RWPE2 (cell line): ENCODE measurements around the gene UBASH3B.
"Not testable (repeated sequence)": the region's sequence is repeated elsewhere in the genome, so short reads cannot be mapped to it uniquely, and the experiment has no call there.

ENCODE experiments used
- ATAC-seq: fragments of 200-7000 bp; cut with Tn5 transposase; 3 replicates; pipeline ENCODE4 v1.9.1; 2021; ENCODE audit warnings: low read depth
- DNase-seq: peaks from one replicate; pipeline ENCODE4 v3.0.0-alpha.2; 2020; ENCODE audit warnings: low spot score
- H3K27ac ChIP-seq: fragments of 450-650 bp; 2 replicates; pipeline ENCODE4 v1.5.1; 2017; ENCODE audit warnings: mild to moderate bottlenecking; ENCODE audit not compliant: poor library complexity, severe bottlenecking
- H3K27me3 ChIP-seq: fragments of 250-450 bp; sonication (Bioruptor Pico); 2 replicates; pipeline ENCODE4 v1.5.1; 2021; ENCODE audit warnings: mild to moderate bottlenecking, moderate library complexity; ENCODE audit not compliant: insufficient read depth, poor library complexity, severe bottlenecking
- H3K36me3 ChIP-seq: fragments of 250-450 bp; sonication (Bioruptor Pico); 2 replicates; pipeline ENCODE4 v1.5.1; 2020; ENCODE audit warnings: low read depth, mild to moderate bottlenecking, moderate library complexity
- H3K4me1 ChIP-seq: fragments of 250-450 bp; sonication (Bioruptor Pico); 2 replicates; pipeline ENCODE4 v1.5.1; 2021; ENCODE audit warnings: mild to moderate bottlenecking, moderate library complexity; ENCODE audit not compliant: insufficient read depth, poor library complexity, severe bottlenecking
- H3K4me3 ChIP-seq: fragments of 250-450 bp; sonication (Bioruptor Pico); 2 replicates; pipeline ENCODE4 v1.5.1; 2021; ENCODE audit warnings: mild to moderate bottlenecking, moderate library complexity; ENCODE audit not compliant: severe bottlenecking
- H3K9me3 ChIP-seq: fragments of 250-450 bp; sonication (Bioruptor Pico); 2 replicates; pipeline ENCODE4 v1.5.1; 2021; ENCODE audit warnings: mild to moderate bottlenecking, moderate library complexity; ENCODE audit not compliant: severe bottlenecking
- TF ChIP-seq, protein P1 (sequence below): fragments of 450-650 bp; IDR thresholded peaks from one replicate; pipeline ENCODE4 v1.5.1; 2017; ENCODE audit warnings: mild to moderate bottlenecking, moderate library complexity; ENCODE audit not compliant: poor library complexity, severe bottlenecking

Gene UBASH3B

DNA sequence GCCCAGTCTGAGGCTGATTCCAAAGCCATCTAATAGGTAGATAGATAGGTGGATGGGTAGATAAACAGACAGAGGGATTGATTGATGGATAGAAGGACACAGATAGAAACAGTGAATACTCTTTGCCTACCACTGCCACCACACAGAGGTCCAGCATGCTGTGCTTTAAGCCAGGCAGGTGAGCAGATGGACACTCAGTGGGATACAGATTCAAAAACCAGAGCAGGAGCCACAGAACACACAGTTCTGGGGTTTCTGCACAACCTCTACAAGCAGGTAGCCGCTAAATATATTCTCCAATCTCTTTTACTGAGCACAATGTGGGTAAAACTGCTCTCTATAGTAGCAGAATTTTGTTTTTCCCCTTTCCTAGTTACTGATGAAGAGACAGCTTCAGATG, 206.6 kb downstream of the UBASH3B start:
- no peak overlapping the region for H3K27ac ChIP-seq
- H3K36me3 ChIP-seq, result no peaks in the 10 kb centered on the region
- ATAC-seq, result no peak; the same call in 2 of the 3 replicates
- no peak overlapping the region for H3K4me3 ChIP-seq
- H3K27me3 ChIP-seq, result no peaks in the 10 kb centered on the region
- TF ChIP-seq, protein P1, sequence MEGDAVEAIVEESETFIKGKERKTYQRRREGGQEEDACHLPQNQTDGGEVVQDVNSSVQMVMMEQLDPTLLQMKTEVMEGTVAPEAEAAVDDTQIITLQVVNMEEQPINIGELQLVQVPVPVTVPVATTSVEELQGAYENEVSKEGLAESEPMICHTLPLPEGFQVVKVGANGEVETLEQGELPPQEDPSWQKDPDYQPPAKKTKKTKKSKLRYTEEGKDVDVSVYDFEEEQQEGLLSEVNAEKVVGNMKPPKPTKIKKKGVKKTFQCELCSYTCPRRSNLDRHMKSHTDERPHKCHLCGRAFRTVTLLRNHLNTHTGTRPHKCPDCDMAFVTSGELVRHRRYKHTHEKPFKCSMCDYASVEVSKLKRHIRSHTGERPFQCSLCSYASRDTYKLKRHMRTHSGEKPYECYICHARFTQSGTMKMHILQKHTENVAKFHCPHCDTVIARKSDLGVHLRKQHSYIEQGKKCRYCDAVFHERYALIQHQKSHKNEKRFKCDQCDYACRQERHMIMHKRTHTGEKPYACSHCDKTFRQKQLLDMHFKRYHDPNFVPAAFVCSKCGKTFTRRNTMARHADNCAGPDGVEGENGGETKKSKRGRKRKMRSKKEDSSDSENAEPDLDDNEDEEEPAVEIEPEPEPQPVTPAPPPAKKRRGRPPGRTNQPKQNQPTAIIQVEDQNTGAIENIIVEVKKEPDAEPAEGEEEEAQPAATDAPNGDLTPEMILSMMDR, result no peak
- DNase-seq, result no peak
- peaks cover 5% of the 10 kb centered on the region for H3K4me1 ChIP-seq
- H3K9me3 ChIP-seq, result no peaks in the 10 kb centered on the region

DNA sequence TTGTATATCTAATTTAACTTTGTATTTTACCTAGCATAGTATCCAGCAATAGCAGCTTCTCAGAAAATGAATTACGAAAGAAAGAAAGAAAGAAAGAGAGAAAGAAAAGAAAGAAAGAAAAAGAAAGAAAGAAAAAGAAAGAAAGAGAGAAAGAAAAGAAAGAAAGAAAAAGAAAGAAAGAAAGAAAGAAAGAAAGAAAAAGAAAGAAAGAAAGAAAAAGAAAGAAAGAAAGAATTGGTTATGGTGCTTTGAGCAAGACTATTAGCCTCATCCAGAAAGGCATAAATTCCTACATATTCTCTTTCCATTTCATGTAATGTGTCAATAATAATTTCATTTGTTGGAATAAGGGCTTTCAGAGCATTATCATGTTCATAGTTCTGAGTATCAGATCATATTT, 207.6 kb downstream of the UBASH3B start:
- H3K27ac ChIP-seq, H3K36me3 ChIP-seq, H3K9me3 ChIP-seq, H3K4me1 ChIP-seq, H3K4me3 ChIP-seq, H3K27me3 ChIP-seq, ATAC-seq, DNase-seq: not testable (repeated sequence)

DNA sequence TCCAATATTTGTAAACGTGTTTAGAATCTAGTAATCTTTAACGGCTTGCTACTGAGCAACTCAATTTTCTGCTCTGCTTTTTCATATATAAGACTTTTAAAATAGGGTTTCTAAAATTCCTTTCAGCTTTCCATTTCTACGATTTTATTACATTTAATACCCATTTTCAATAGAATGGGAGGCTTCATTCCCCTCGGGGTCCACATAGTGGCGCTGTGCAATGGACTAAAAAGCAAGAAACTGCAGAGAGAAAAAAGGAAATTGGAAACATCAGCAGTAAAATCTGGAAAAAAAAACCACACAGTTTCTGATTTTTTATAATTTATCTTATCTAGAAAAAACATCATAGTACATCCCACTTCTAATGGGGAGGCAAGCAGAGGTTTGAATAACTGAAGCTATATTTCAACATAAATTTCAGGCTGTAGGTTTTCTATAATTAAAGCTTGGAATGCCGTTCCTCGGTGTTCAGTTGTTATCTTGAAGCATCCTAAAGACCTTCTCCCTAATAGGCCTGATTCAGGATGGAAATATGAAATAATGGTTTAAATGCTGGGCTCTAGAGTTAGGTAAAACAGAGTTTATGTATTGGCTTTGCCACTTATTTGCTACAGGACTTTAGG, 208.3 kb downstream of the UBASH3B start:
- Histone ChIP-seq H3K36me3 (no peaks in the 10 kb centered on the region), H3K4me1 (peaks cover 2% of the 10 kb centered on the region), H3K9me3 (no peaks in the 10 kb centered on the region), H3K27me3 (no peaks in the 10 kb centered on the region), H3K27ac (no peak overlapping the region), H3K4me3 (no peak overlapping the region)
- TF ChIP-seq, protein P1, result peak; percentile 93
- ATAC-seq, result no peak
- no peak for DNase-seq
